Hematopoietic multipotent progenitor cell treated with erythropoietin and hydrocortisone succinate and interleukin-3 and kit ligand, for 8 days (in vitro differentiated cells): ENCODE results near the gene ARG1.
A peak's percentile ranks its signal among the peaks of the same experiment; 100 is the strongest.
"Not testable (repeated sequence)": the region's sequence is repeated elsewhere in the genome, so short reads cannot be mapped to it uniquely, and the experiment has no call there.

ENCODE experiments used
- DNase-seq: peaks from one replicate; pipeline ENCODE4 v3.0.0-alpha.2; 2015

Gene ARG1

DNA sequence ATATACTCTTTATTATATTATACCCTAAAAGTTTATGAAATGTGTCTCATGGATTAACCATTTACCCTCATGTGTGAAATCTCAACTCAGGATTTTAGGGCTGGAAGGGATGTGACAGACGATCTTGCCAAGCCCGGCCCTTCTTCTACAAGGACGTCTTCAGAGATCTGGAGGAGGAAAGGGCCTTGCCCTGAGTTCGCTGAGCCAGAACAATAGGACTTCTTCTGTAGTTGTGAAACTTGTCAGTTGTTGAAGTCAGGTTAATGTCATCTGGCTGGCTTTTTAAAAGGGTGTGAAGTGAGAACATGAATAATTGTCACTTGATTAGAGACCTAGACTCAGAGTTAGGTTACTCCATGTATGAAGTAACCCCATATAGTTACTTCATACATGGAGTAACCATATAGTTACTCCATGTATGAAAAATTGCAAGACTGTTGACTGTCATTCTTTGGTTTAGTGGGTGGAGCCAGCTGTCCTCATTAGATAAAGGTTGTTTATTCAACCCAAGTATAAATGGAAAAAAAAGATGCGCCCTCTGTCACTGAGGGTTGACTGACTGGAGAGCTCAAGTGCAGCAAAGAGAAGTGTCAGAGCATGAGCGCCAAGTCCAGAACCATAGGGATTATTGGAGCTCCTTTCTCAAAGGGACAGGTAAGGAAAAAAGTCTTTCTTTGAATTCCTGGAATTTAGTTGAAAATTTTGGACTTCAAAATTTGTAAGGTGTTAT is at the start of gene ARG1:
Gene ARG1, plus strand, starts transcription at position 541 of the 730 bp plus-strand sequence. Its CDS starts 57 bp downstream, at position 598.
- peak; percentile 60 for DNase-seq

DNA sequence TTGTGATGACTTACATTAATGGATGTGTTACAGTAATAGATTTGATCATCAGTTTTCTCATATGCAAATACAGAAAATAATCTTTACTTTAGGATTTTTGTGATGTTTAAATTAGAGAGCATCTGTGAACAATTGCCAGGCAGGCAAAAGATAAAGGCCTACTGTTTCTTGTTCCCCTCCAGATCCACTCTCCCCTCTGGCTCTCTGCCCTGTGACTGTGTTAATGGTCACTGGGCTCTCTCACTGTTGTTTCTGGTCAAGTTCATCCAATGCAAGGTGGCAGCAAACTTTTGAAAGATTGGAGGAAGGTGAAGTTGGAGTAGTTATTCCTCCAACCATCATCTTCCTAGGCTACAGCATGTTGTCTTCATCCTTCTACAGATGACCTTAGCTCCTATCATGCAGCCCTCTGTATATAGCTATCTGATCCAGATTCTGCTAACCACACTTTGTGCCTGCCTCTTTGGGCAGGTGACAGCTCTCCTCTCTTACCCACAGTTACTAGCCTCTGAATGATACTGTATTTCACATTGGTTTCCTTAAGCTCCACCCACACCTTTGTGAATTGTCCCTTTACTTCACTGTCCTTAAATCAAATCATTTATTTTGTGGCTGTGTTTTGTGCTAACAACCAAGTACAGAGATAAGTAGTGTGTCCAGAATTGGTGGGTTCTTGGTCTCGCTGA is 48.9 kb upstream of the ARG1 start:
- no peak for DNase-seq

DNA sequence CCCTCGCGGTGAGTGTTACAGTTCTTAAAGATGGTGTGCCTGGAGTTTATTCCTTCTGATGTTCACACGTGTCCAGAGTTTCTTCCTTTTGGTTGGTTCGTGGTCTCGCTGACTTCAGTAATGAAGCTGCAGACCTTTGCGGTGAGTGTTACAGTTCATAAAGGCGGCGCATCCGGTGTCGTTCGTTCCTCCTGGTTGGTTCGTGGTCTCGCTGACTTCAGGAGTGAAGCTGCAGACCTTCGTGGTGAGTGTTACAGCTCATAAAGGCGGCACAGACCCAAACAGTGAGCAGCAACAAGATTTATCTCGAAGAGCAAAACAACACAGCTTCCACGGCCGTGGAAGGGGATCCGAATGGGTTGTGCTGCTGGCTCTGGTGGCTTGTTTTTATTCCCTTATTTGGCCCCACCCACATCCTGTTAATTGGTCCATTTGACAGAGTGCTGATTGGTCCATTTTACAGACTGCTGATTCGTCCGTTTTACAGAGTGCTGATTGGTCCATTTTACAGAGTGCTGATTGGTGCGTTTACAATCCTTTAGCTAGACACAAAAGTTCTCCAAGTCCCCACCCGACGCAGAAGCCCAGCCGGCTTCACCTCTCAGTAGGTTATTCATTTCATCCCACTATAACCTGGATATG is 48.2 kb upstream of the ARG1 start:
- DNase-seq: no peak

DNA sequence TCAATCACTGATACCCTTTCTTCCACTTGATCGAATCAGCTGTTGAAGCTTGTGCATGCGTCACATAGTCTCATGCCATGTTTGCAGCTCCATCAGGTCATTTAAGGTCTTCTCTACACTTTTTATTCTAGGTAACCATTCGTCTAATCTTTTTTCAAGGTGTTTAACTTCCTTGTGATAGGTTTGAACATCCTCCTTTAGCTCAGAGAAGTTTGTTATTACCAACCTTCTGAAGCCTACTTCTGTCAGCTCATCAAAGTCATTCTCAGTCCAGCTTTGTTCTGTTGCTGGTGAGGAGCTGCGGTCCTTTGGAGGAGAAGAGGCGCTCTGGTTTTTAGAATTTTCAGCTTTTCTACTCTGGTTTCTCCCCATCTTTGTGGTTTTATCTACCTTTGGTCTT is 42.1 kb upstream of the ARG1 start:
- not testable (repeated sequence) for DNase-seq

DNA sequence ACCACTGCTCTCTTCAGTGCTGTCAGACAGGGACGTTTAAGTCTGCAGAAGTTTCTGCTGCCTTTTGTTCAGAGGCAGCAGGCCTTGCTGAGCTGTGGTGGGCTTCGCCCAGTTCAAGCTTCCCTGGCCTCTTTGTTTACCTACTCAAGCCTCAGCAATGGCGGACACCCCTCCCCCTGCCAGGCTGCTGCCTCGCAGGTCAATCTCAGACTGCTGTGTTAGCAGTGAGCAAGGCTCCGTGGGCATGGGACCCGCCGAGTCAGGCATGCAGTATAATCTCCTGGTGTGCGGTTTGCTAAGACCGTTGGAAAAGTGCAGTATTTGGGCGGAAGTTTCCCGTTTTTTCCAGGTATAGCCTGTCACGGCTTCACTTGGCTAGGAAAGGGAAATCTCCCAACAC is 41.3 kb upstream of the ARG1 start:
- DNase-seq: not testable (repeated sequence)

DNA sequence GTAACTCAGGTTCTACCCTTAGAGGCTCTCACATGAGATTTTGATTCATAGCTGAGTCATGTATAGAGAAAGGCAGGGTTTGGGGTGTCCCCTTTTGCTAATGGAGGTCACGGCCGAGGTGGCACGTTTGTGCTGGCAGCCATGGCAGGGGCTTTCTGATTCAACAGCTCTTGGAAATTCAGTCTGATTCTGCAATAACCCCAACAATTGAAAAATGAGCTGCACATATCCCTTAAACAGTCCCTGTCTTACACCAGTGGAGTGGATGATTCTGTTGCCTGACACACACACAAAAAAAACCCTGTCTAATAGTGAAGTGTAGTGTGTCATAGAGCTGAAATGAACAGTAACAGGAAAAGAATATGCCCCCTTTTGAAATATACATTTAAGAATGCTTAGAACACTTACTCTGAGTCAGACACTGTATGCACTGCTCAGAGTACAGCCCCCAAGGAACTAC is 40.4 kb upstream of the ARG1 start:
- DNase-seq: no peak

DNA sequence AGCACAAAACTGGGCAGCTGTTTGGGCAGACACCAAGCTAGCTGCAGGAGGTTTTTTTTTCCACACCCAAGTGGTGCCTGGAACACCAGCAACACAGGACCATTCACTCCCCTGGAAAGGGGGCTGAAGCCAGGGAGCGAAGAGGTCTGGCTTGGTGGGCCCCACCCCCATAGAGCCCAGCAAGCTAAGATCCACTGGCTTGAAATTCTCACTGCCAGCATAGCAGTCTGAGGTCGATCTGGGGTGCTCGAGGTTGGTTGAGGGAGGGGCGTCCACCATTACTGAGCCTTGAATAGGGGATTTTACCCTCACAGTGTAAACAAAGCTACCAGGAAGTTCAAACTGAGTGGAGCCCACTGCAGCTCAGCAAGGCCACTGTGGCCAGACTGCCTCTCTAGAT is 34.4 kb upstream of the ARG1 start:
- not testable (repeated sequence) for DNase-seq

DNA sequence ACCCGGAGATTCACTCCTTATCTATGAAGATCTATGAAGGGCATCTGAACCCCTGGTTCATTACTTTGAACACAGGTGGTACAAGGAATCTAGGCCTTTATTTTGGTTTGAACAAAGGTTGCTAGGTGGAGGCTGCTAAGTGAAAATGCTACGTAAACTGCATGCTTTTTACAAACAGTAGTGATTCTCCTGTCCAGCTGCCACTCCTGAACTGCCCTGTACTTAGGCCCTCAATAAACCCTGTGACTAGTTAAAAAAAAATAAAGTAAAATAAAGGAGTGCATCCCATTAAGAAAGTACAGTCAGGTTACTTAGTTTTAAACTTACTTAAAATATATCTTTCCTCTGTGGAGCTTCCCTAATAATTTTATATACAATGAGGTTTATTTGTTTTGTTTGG is 27.7 kb upstream of the ARG1 start:
- no peak for DNase-seq

DNA sequence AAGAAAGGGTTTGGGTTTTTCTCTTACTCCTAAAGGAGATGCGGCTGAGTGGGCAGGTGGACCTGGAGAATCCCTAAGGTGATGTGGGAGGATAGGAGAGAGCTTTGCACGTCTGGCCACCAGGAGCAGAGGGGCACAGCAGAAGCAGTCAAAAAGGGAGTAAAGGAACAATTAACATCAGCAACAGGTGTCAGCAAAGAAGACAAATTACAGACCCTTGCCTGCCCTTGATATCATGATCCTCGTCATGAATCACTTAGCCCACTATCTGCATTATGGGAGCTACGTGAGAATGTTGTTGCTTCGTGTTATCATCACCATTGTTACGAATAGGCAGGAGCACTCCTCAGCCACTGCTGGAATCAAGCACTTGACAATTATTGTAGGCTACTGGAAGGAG is 25.5 kb upstream of the ARG1 start:
- no peak for DNase-seq

DNA sequence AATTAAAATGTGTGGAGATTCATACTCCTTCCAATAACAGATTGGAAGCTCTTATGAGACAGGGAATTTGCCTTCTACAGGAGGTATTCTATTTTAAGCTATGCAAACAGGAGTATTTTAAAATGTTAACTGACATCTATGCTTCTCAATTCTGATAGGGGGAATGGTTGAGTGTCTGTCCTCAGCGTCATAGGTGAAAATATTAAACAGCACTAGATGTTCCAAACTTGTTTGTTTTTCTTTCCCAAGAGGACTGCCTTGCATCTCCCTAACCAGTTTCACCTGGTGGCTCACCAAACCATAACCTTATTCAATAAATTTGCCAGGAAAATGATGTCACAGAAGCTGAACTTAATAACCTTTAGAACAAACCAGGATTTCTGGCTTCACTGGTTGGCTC is 24.6 kb upstream of the ARG1 start:
- no peak for DNase-seq

DNA sequence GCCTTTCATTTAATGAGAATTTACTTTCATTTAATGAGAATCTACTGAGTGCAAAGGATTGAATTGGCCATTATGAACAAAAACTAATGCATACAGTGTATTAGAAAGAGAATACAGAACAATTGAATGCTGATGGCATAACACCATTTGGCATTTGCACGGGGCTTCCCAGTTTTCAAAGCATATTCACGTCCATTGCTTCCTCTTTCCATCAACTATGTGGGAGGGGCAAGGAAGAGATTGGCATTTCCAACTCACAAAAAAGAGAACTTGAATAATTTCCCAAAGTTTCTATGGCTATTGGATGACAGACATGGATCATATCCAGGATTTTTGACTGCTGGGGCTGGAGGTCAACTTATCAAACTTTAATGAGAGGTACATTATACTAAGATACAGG is 23.2 kb upstream of the ARG1 start:
- no peak for DNase-seq

DNA sequence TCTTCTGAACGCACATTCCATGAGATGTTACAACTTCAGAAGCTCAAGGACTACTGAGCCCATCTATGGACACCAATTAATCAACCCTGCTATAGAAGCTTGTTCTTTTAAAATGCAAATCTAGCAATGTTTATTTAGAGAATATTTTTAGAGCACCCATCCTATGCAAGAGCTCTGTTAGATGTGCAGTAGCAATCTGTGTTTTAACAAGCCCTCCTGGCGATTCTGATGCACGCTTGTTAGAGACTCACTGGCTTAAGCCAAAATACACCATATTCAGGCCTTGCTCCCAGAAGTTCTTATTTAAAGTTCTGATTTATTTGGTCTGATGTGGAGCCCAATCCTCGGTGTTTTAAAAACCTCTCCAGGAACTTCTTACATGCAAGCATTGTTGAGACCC is 21.1 kb upstream of the ARG1 start:
- DNase-seq: no peak

DNA sequence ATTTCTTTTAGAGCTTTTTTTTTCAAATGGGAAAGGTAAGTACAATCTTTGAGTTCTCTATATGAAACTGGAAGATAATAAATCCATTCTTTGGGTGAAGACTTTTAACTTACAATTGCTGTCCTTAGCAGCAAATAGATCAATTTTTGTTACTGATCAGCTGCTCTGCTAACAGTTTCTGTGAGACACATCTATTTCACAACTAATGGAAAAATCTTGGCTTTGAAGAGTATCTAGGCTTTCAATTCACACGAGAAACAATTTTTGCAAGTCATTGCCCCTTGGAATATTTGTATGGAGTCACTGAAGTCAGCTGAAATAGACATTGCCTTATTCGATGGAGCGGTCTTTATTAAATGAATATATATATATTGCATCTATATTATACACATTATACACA is 20.5 kb upstream of the ARG1 start:
- no peak for DNase-seq

DNA sequence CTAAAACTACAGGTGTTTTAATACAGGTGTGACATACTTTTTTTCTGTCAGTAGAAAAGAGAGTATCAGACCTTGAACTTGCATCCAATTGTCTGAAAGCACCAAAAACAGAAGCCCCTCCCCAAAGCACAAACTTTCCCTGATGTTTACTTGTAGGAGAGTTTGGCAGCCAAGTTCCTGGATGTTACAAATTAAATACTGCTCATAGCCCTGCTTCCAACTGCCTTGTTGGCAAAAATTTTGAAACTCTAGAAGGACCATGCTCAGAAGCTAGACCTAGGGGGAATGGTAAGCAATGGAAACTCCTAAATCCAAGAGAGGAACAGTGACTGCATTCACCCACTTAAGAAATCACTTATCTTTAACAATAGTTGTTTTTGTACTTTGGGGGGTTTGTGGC is 17.0 kb upstream of the ARG1 start:
- no peak for DNase-seq

DNA sequence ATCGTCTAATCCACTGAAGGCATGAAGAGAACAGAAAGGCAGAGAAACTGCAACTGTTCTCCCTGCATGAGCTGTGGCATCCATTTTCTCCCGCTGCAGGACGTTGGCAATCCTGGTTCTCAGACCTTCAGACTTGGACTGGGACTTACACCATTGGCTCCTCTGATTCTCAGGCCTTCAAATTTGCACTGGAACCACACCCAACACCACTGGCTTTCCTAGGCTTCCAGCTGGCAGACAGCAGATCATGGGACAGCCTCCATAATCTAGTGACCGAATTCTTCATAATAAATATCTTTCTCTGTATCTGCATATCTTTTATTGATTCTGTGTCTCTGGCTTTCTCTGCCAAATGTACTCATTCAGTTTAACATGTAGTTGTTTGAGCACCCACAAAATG is 14.1 kb upstream of the ARG1 start:
- DNase-seq: no peak

DNA sequence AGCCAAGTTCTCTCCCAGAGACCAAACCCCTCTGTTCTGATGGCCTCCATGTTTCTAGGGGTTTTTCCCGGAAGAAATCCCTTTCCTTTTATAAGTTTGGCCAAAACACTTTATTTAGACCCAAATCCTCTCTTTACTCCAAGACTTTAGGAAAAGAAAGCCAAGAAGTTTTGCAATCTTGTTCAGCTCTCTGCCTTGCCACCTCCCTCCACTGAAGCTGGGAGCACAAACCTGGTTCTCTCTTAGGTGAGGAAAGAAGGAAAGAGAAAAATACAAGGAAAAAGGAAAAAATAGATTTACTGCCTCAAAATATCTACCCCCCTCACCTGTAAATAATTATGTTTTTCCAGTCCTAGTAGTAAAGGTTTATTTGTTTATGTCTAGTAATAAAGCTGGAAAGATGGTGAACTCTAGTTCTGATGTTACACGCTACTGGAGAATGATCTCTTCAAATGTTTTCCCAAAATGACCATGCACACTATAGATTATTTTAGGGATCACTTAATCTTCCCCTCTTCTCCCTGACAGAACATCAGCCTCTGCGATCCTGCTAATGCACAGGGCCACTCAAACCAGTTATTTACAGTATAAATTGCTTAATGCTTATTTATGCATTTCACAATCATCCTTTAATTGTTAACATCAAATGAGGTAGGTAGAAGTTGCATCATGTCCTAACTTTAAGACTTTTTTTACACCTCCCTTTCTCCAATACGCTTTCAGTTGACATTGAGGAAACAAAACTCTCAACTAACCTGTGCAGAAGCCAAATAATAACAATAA is 10.9 kb upstream of the ARG1 start:
- DNase-seq: no peak

DNA sequence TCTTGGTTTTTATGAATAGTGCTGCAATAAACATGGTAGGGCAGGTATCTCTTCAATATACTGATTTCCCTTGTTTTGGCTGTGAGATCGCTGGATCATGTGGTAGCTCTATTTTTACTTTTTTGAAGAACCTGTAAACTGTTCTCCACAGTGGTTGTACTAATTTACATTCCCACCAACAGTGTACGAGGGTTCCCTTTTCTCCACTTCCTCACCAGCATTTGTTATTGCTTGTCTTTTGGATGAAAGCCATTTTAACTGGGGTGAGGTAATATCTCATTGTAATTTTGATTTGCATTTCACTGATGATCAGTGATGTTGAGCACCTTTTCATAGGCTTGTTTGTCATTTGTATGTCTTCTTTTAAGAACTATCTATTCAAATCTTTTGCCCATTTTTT is 8.0 kb upstream of the ARG1 start:
- no peak for DNase-seq

DNA sequence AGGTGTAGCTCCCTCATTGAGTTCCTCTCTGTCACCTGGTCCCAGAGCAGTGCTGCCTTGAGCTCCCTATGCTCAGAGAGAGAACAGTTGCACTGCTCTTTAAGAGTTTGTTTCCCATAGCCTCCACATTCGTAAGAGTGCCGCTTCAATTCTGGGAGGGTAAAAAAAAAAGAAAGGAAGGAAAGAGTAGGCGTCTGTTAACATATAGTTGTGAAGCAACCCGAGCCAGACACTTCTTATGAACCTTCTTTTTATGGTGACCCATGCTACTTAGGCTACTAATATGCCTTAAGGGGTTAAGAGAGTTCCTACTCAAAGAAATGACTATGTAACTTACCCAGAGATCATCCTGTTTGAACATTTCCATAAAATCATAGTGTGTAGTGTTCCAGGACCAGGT is 4.3 kb upstream of the ARG1 start:
- no peak for DNase-seq

DNA sequence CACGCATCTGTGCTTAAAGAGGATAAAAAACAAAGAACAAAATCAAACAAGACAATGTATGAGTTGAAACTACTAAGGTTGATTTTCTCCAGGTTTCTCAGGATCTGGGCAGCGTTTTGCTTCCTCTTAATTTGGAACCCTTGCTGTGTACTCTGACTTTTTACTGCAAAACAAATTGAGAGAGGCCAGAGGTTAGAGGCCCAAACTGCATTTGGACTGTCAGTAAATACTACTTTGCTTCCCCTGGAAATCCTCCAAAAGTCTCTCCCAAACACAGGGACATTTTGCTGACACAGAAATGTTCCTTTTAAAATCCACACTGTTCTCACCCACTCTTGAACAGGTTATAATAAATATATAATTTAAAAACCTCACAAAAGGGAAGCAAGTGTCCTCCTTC is 1.1 kb downstream of the ARG1 start:
- no peak for DNase-seq

DNA sequence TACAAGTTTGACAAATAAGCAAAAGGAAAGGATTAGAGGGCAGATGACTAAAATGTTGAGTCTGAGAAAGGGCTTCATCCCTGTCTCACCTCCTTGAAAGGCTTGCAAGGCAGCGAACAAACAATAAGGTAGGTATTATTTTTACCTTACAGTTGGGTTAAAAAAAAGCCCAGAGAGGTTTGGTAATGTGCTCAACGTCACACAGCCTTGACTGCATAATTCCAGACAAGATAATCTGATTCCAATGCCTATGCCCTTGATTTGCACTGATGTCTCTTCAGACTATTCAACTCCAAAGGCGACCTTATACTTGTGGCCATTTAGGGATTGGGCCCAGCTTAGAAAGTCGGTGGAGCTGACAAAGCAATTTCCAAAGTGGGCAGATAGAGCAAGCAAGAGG is 1.7 kb downstream of the ARG1 start:
- no peak for DNase-seq

DNA sequence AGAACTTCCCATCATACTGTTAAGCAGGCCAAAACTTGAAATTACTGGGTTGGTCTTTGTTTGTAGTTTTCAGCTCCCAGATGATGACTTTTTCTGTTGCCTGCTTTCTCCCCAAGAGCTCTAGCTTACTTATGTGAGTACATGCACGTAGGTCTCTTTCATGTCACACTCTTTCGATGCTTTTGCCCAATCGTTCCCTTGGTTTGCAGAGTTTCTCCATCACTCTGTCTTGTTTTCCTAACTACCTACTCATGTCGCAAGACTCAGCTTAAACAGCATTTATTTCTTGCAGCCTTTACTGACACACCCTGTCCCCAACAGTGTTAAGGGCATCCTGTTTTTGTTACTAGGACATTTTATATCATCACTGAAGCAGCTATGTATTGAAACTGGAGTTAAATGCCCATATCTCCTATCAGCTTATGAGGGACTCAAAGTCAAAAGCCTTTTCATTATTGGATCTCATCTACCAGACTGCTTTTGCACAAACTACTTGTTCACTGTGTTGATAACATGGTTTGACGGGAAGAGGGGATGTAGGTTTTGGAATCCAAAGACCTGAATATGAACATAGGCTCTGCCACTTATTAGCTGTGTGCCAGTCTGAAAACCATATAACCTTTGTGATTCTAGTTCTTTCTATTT is 2.9 kb downstream of the ARG1 start:
- DNase-seq: no peak

DNA sequence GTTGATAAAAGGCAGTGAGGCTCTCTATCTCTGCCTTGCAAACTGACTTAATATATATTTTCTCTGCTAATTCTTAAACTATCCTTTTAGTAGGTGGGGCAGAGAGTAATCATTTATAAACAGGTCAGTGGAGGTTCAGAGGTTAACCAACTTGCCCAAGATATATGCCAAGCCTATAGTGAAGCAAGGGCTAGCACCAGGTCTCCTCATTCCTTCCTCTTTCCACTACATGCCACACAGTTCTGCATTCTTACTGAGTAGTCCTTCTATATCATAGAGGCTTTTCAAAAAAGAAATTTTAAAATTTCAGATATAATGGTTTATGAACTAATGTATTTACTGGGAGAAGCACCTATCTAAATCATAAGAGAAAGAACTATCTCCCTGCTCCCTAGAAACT is 8.5 kb downstream of the ARG1 start:
- DNase-seq: no peak

DNA sequence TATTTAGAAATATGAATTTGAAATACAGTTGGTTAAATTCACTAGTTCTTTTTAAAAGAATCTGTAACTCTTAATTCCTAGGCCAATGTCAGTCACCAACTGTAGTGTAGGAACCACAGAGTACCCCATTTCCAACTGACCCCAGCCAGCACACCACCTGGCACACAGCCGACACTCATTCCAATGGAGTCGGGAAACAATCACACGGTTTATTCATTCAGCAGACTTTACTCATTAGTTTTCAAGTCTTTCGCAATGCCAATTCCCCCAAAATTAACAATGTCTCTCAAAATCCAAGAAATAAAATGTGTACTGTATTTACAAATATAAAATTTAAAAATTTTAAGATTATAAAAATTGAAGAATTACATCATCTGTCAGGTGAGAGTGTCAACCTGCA is 13.5 kb downstream of the ARG1 start:
- DNase-seq: no peak
